CD4-positive, alpha-beta T cell (primary cell): ENCODE data around the gene XG. TPM values are rescaled to one million over a fixed set of nuclear protein-coding genes. Genes with fewer than 3 reads are reported as not detected.

ENCODE experiments used
- ATAC-seq: fragments of 200-7000 bp; cut with Tn5 transposase; one replicate; pipeline ENCODE4 v1.10.0; 2022; ENCODE audit warnings: mild to moderate bottlenecking; ENCODE audit not compliant: poor library complexity
- CTCF ChIA-PET: fragments of 350-600 bp; sonication (Branson Sonifier 250); formaldehyde crosslinking; loops from one replicate; lab custom pipeline; 2021; ENCODE audit warnings: antibody characterized with exemption, inconsistent platforms; lab: Charles Lee
- POLR2A ChIA-PET: fragments of 350-600 bp; sonication (Branson Sonifier 250); formaldehyde crosslinking; loops from one replicate; lab custom pipeline; 2021; ENCODE audit warnings: antibody characterized with exemption, inconsistent platforms; lab: Charles Lee
- DNase-seq, 14 experiments: peaks; one replicate each; pipeline ENCODE4 v3.0.0-alpha.2; 2013 to 2020; ENCODE audit warnings: mixed read lengths in 2 of 14
- H3K27ac ChIP-seq, 2 donors: one replicate each; pipeline versions ENCODE4 v1.5.1 to v1.7.0; 2013; ENCODE audit warnings: low read length in 2 of 2, low read depth in 1 of 2, mild to moderate bottlenecking in 1 of 2
- H3K27me3 ChIP-seq, 2 experiments: 1 replicate in 1 of 2; 2 replicates in 1 of 2; pipeline versions ENCODE4 v1.6.1 to v1.7.0; 2013; ENCODE audit warnings: low read length in 2 of 2, control low read depth in 1 of 2, mild to moderate bottlenecking in 1 of 2, moderate library complexity in 1 of 2; ENCODE audit not compliant: insufficient read depth in 2 of 2, control insufficient read depth in 1 of 2
- H3K36me3 ChIP-seq: one replicate; pipeline ENCODE4 v1.6.1; 2013; ENCODE audit warnings: low read length, control low read depth; ENCODE audit not compliant: insufficient read depth
- H3K4me1 ChIP-seq: one replicate; pipeline ENCODE4 v1.6.1; 2013; ENCODE audit warnings: low read length, control low read depth; ENCODE audit not compliant: insufficient read depth
- H3K4me3 ChIP-seq: one replicate; pipeline ENCODE4 v1.5.1; 2013; ENCODE audit warnings: mild to moderate bottlenecking, low read length, moderate library complexity
- H3K9me3 ChIP-seq, 2 experiments: 1 replicate in 1 of 2; 2 replicates in 1 of 2; pipeline versions ENCODE4 v1.6.1 to v1.7.0; 2013; ENCODE audit warnings: low read length in 2 of 2, mild to moderate bottlenecking in 2 of 2, control low read depth in 1 of 2, moderate library complexity in 1 of 2; ENCODE audit not compliant: control insufficient read depth in 1 of 2, insufficient read depth in 1 of 2
- H3K27ac Mint-ChIP-seq: one replicate; pipeline ENCODE4 v1.8.0; 2020; ENCODE audit warnings: mixed read lengths
- H3K27me3 Mint-ChIP-seq: one replicate; pipeline ENCODE4 v1.8.0; 2021; ENCODE audit warnings: mixed read lengths
- H3K36me3 Mint-ChIP-seq: one replicate; pipeline ENCODE4 v1.8.0; 2021; ENCODE audit warnings: low read depth, mixed read lengths
- H3K4me1 Mint-ChIP-seq: one replicate; pipeline ENCODE4 v1.8.0; 2021; ENCODE audit warnings: low read depth, mixed read lengths
- H3K4me3 Mint-ChIP-seq: one replicate; pipeline ENCODE4 v1.8.0; 2020; ENCODE audit warnings: mild to moderate bottlenecking, mixed read lengths
- H3K9me3 Mint-ChIP-seq: one replicate; pipeline ENCODE4 v1.8.0; 2020; ENCODE audit warnings: mixed read lengths
- intact Hi-C, 2 experiments: fragments of 100-400 bp; cut with DNase I in 1 of 2; cut with micrococcal nuclease in 1 of 2; formaldehyde crosslinking; loops; one replicate each; pipeline versions ENCODE4 v1.15.1 to v1.9.0; 2023 to 2025; cut with DNase I, micrococcal nuclease
- total RNA-seq, 174 experiments: library from RNA in 2 of 174; stranded (reverse) in 2 of 174; gene quantifications; one replicate each; pipeline ENCODE4 v1.2.3 and lab custom pipeline; 2021 to 2026
- TF ChIP-seq, protein P1 (sequence below): fragments of 200-600 bp; IDR thresholded peaks from one replicate; pipeline ENCODE4 v1.8.0; 2022; ENCODE audit warnings: antibody characterized with exemption, mild to moderate bottlenecking

XG gene
- total RNA-seq, 2 experiments from 2014 or later, result not detected

DNA sequence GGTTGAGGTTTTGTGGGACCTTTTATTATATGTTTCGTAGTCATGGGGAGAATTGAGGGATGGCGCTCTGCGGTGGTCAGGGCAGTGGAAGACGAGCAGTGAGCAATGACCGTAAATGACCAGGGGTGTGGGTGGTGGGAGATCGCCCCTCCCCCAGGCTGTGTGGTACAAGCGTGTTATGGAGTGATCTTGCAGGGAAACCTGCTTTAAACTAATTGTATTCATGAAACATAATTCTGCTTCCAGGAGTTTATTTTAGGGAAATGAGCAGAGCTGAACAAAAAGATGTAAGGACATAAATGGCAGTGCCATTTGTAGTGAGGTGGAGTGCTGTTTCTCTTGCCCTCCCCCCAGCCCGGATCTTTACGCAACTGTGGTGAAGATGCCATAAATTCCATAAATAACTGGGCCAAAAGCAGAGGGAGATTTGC, 97.0 kb downstream of the XG start:
- Histone ChIP-seq H3K9me3 (no peaks in the 10 kb centered on the region), H3K36me3 (no peaks in the 10 kb centered on the region), H3K27ac (no peak overlapping the region), H3K4me3 (no peak overlapping the region), H3K27me3 (no peaks in the 10 kb centered on the region), H3K4me1 (no peaks in the 10 kb centered on the region)
- ChIA-PET POLR2A (no interaction called here), CTCF (no interaction called here)
- ATAC-seq (no peak), DNase-seq (no peak)
- Mint-ChIP-seq H3K27me3 (no peaks in the 10 kb centered on the region), H3K4me3 (no peak overlapping the region), H3K4me1 (no peaks in the 10 kb centered on the region), H3K9me3 (no peaks in the 10 kb centered on the region), H3K36me3 (no peaks in the 10 kb centered on the region), H3K27ac (no peak overlapping the region)
- intact Hi-C loops, result no loop called here
- TF ChIP-seq, protein P1, sequence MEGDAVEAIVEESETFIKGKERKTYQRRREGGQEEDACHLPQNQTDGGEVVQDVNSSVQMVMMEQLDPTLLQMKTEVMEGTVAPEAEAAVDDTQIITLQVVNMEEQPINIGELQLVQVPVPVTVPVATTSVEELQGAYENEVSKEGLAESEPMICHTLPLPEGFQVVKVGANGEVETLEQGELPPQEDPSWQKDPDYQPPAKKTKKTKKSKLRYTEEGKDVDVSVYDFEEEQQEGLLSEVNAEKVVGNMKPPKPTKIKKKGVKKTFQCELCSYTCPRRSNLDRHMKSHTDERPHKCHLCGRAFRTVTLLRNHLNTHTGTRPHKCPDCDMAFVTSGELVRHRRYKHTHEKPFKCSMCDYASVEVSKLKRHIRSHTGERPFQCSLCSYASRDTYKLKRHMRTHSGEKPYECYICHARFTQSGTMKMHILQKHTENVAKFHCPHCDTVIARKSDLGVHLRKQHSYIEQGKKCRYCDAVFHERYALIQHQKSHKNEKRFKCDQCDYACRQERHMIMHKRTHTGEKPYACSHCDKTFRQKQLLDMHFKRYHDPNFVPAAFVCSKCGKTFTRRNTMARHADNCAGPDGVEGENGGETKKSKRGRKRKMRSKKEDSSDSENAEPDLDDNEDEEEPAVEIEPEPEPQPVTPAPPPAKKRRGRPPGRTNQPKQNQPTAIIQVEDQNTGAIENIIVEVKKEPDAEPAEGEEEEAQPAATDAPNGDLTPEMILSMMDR, result no peak

DNA sequence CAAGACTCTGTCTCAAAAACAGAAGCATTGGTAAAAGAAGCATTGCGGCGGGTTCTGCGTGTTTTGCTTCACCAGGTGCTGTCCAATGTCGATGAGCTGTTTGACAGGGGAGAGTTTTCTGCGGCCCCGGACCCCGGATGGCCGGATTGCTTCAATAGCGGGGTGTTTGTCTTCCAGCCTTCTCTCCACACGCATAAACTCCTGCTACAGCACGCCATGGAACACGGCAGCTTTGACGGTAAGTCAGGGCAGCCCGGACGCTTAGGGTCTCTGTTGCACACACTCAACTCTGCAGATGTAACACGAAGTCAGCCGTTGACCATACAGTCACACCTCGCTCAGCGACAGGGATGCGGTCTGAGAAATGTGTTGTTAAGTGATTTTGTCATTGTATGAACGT, 103.1 kb downstream of the XG start:
- CTCF ChIA-PET, result no interaction called here
- Mint-ChIP-seq H3K27me3 (no peaks in the 10 kb centered on the region), H3K4me3 (no peak overlapping the region), H3K36me3 (no peaks in the 10 kb centered on the region), H3K27ac (no peak overlapping the region), H3K9me3 (no peaks in the 10 kb centered on the region), H3K4me1 (no peaks in the 10 kb centered on the region)
- H3K27me3 ChIP-seq, result no peaks in the 10 kb centered on the region
- ATAC-seq, result no peak
- intact Hi-C loops, result no loop called here
- no peak for DNase-seq
- no peaks in the 10 kb centered on the region for H3K4me1 ChIP-seq
- H3K9me3 ChIP-seq, result no peaks in the 10 kb centered on the region
- no peak overlapping the region for H3K4me3 ChIP-seq
- TF ChIP-seq, protein P1, result no peak
- POLR2A ChIA-PET, result no interaction called here
- no peaks in the 10 kb centered on the region for H3K36me3 ChIP-seq
- H3K27ac ChIP-seq, result no peak overlapping the region

DNA sequence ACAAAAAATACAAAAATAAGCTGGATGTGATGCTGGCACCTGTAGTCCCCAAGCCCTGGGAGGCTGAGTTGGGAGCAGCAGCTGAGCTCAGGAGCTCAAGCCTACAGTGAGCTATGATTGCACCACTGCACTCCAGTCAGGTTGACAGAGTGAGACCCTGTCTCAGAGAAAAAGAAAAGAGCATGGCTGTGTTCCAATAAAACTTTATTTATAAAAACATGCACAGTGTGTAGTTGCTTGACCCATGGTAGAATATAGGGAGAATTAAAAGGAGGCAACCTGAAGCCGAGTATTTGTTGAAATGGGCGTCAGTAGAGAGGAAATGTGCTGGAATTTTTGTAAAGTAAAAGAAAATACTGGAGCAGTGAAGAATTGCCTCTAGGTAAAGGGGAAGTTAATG, 103.9 kb downstream of the XG start:
- TF ChIP-seq, protein P1, result no peak
- Mint-ChIP-seq H3K27me3 (no peaks in the 10 kb centered on the region), H3K4me3 (no peak overlapping the region), H3K27ac (no peak overlapping the region), H3K36me3 (no peaks in the 10 kb centered on the region), H3K4me1 (no peaks in the 10 kb centered on the region), H3K9me3 (no peaks in the 10 kb centered on the region)
- Histone ChIP-seq H3K27ac (no peak overlapping the region), H3K4me1 (no peaks in the 10 kb centered on the region), H3K4me3 (no peak overlapping the region), H3K27me3 (no peaks in the 10 kb centered on the region), H3K36me3 (no peaks in the 10 kb centered on the region), H3K9me3 (no peaks in the 10 kb centered on the region)
- ATAC-seq (no peak), DNase-seq (no peak)
- POLR2A ChIA-PET, result no interaction called here
- CTCF ChIA-PET, result no interaction called here
- intact Hi-C loops, result no loop called here
